NCI-H187 (cell line): Measurements from ENCODE around the gene CARD10.
"Not testable (repeated sequence)": the region's sequence is repeated elsewhere in the genome, so short reads cannot be mapped to it uniquely, and the experiment has no call there.

Source experiments
- DNase-seq, 2 experiments: peaks; one replicate each; lab custom pipeline; 2025; lab: John Stamatoyannopoulos, UW

CARD10 gene

GRCh38 chr22:37527081-37527752 lies 8.0 kb upstream of the CARD10 start:
- not testable (repeated sequence) for DNase-seq

- no peak for DNase-seq
These were observed 7.2 kb upstream of the CARD10 start for GRCh38 chr22:37526376-37526775.

- no peak for DNase-seq
These were observed 6.6 kb upstream of the CARD10 start for GRCh38 chr22:37525746-37526350.

GRCh38 chr22:37525073-37525745 lies 6.0 kb upstream of the CARD10 start:
- no peak for DNase-seq

GRCh38 chr22:37522482-37522881 lies 3.3 kb upstream of the CARD10 start:
- DNase-seq: no peak

GRCh38 chr22:37521236-37521739 lies 2.1 kb upstream of the CARD10 start:
- DNase-seq: no peak

GRCh38 chr22:37520776-37521191 lies 1.6 kb upstream of the CARD10 start:
- DNase-seq: no peak

- no peak for DNase-seq
These were observed 527 bp downstream of the CARD10 start for GRCh38 chr22:37518509-37519267.

- DNase-seq: no peak
These were observed 1.3 kb downstream of the CARD10 start for GRCh38 chr22:37517826-37518450.

GRCh38 chr22:37516456-37516855 lies 2.8 kb downstream of the CARD10 start:
- DNase-seq: no peak

- no peak for DNase-seq
These were observed 3.3 kb downstream of the CARD10 start for GRCh38 chr22:37515901-37516300.

- no peak for DNase-seq
These were observed 4.6 kb downstream of the CARD10 start for GRCh38 chr22:37514526-37515051.

- no peak for DNase-seq
These were observed 7.7 kb downstream of the CARD10 start for GRCh38 chr22:37511395-37512104.

- no peak for DNase-seq
These were observed 9.1 kb downstream of the CARD10 start for GRCh38 chr22:37510091-37510490.

- DNase-seq: no peak
These were observed 10.0 kb downstream of the CARD10 start for GRCh38 chr22:37509059-37509860.

- no peak for DNase-seq
These were observed 10.7 kb downstream of the CARD10 start for GRCh38 chr22:37508431-37508992.

- DNase-seq: no peak
These were observed 11.5 kb downstream of the CARD10 start for GRCh38 chr22:37507731-37508130.

- DNase-seq: no peak
These were observed 13.2 kb downstream of the CARD10 start for GRCh38 chr22:37505989-37506388.

- no peak for DNase-seq
These were observed 13.7 kb downstream of the CARD10 start for GRCh38 chr22:37505565-37505964.

- DNase-seq: no peak
These were observed 14.3 kb downstream of the CARD10 start for GRCh38 chr22:37504964-37505363.
